Endothelial cell of umbilical vein (primary cell): ENCODE data around the gene MSH3. TPM values are rescaled to one million over a fixed set of nuclear protein-coding genes. Genes with fewer than 3 reads are reported as not detected.

Experiments
- BruUV-seq: library from RNA; stranded (reverse); fragments of 400-500 nt; replicated peaks from 2 replicates; lab custom pipeline; 2021; lab: Mats Ljungman, UMichigan
- CTCF ChIA-PET: fragments of 300-600, 350-600 bp; sonication (Branson Sonifier 250); formaldehyde crosslinking; loops from one replicate; lab custom pipeline; 2021; ENCODE audit warnings: antibody characterized with exemption, inconsistent platforms; lab: Charles Lee
- POLR2A ChIA-PET: fragments of 300-600, 350-600 bp; sonication (Branson Sonifier 250); formaldehyde crosslinking; loops from one replicate; lab custom pipeline; 2021; ENCODE audit warnings: antibody characterized with exemption, inconsistent platforms; lab: Charles Lee
- DNase-seq: peaks from one replicate; pipeline ENCODE4 v3.0.0-alpha.2; 2011; ENCODE audit warnings: low read depth, low spot score
- FAIRE-seq: peaks from 2 replicates; lab custom pipeline; 2011; peaks lifted over from hg19 to GRCh38; lab: Jason Lieb, UNC
- H2AFZ ChIP-seq: 2 replicates; pipeline ENCODE4 v1.6.0; 2012; ENCODE audit warnings: low read depth, low read length, control low read depth, inconsistent platforms
- H3K27ac ChIP-seq: 2 replicates; pipeline ENCODE4 v1.5.1; 2011; ENCODE audit warnings: low read depth, mild to moderate bottlenecking, control low read depth, low read length, moderate library complexity; ENCODE audit not compliant: insufficient read depth
- H3K27me3 ChIP-seq, 2 experiments: 2 replicates each; pipeline versions ENCODE4 v1.6.0 to v1.6.1; 2011; ENCODE audit warnings: low read length in 2 of 2, mixed read lengths in 1 of 2; ENCODE audit not compliant: control insufficient read depth in 2 of 2, insufficient read depth in 2 of 2
- H3K36me3 ChIP-seq, 2 experiments: 2 replicates in 1 of 2; 3 replicates in 1 of 2; pipeline ENCODE4 v1.5.1; 2011; ENCODE audit warnings: low read length in 2 of 2, mild to moderate bottlenecking in 1 of 2, moderate library complexity in 1 of 2; ENCODE audit not compliant: control insufficient read depth in 2 of 2, insufficient read depth in 2 of 2; ENCODE audit errors: extremely low read depth in 1 of 2
- H3K4me1 ChIP-seq: 3 replicates; pipeline ENCODE4 v1.5.1; 2011; ENCODE audit warnings: mild to moderate bottlenecking, low read length; ENCODE audit not compliant: control insufficient read depth, insufficient read depth; ENCODE audit errors: extremely low read depth
- H3K4me2 ChIP-seq: 2 replicates; pipeline ENCODE4 v1.6.1; 2011; ENCODE audit warnings: low read length, control low read depth, mixed read lengths; ENCODE audit not compliant: insufficient read depth
- H3K4me3 ChIP-seq, 3 experiments: fragments of 200-600 bp in 1 of 3; sonication (generic), shearing (Covaris generic) in 1 of 3; replicated peaks in 1 of 3; 2 replicates each; pipeline ENCODE4 v1.5.1; 2011 to 2016; ENCODE audit warnings: control low read depth in 3 of 3, low read length in 3 of 3, mild to moderate bottlenecking in 2 of 3, inconsistent platforms in 1 of 3, low read depth in 1 of 3, moderate library complexity in 1 of 3; ENCODE audit not compliant: insufficient read depth in 1 of 3
- H3K79me2 ChIP-seq: 2 replicates; pipeline ENCODE4 v1.6.0; 2012; ENCODE audit warnings: low read length, inconsistent platforms; ENCODE audit not compliant: control insufficient read depth, insufficient read depth
- H3K9ac ChIP-seq: replicated peaks from 2 replicates; pipeline ENCODE3; 2011; ENCODE audit warnings: low read length, control low read depth; ENCODE audit not compliant: insufficient read depth; ENCODE audit errors: extremely low read depth
- H3K9me1 ChIP-seq: replicated peaks from 3 replicates; pipeline ENCODE4 v1.6.0; 2011; ENCODE audit warnings: mild to moderate bottlenecking, low read length; ENCODE audit not compliant: control insufficient read depth, insufficient read depth; ENCODE audit errors: extremely low read depth
- H3K9me3 ChIP-seq: replicated peaks from 2 replicates; pipeline ENCODE4 v1.5.1; 2012; ENCODE audit warnings: low read length, inconsistent platforms; ENCODE audit not compliant: control insufficient read depth, insufficient read depth
- H4K20me1 ChIP-seq: replicated peaks from 2 replicates; pipeline ENCODE3; 2011; ENCODE audit warnings: mild to moderate bottlenecking, low read length; ENCODE audit not compliant: control insufficient read depth, insufficient read depth; ENCODE audit errors: extremely low read depth
- CTCF ChIP-seq, 2 donors: IDR thresholded peaks; 1 replicate in 1 of 2; 2 replicates in 1 of 2; pipeline ENCODE4 v1.5.1; 2011; ENCODE audit warnings: low read length in 2 of 2, mild to moderate bottlenecking in 2 of 2, moderate library complexity in 2 of 2, control low read depth in 1 of 2, inconsistent platforms in 1 of 2, low read depth in 1 of 2; ENCODE audit not compliant: insufficient read depth in 1 of 2; ENCODE audit errors: extremely low read depth in 1 of 2
- EZH2 ChIP-seq: IDR thresholded peaks from 2 replicates; pipeline ENCODE4 v1.6.1; 2012; ENCODE audit warnings: borderline replicate concordance, low read depth, mild to moderate bottlenecking, moderate library complexity, low read length, inconsistent platforms; ENCODE audit not compliant: severe bottlenecking
- FOS ChIP-seq: IDR thresholded peaks from 2 replicates; pipeline ENCODE4 v1.6.1; 2011; ENCODE audit warnings: mild to moderate bottlenecking, low read length, moderate library complexity, borderline replicate concordance; ENCODE audit not compliant: insufficient read depth
- GATA2 ChIP-seq: IDR thresholded peaks from 2 replicates; pipeline ENCODE4 v1.7.0; 2011; ENCODE audit warnings: low read depth, mild to moderate bottlenecking, moderate library complexity, mixed read lengths, low read length; ENCODE audit not compliant: insufficient read length, insufficient read depth
- JUN ChIP-seq: IDR thresholded peaks from 2 replicates; pipeline ENCODE4 v1.6.1; 2011; ENCODE audit warnings: borderline replicate concordance, low read depth; ENCODE audit not compliant: insufficient read length, insufficient read depth
- MYC ChIP-seq: IDR thresholded peaks from one replicate; pipeline ENCODE4 v1.6.1; 2011; ENCODE audit warnings: mild to moderate bottlenecking, low read depth, low read length
- POLR2A ChIP-seq: IDR thresholded peaks from 2 replicates; pipeline ENCODE4 v1.6.1; 2012; ENCODE audit warnings: low read depth, mild to moderate bottlenecking, control low read depth, low read length
- POLR2AphosphoS5 ChIP-seq: IDR thresholded peaks from 2 replicates; pipeline ENCODE4 v1.6.1; 2012; ENCODE audit warnings: low read depth, mild to moderate bottlenecking, control low read depth, low read length, moderate library complexity; ENCODE audit not compliant: insufficient read depth
- dilution Hi-C: fragments of 300-500 bp; cut with MboI; formaldehyde crosslinking; loops from one replicate; pipeline ENCODE4 v1.15.0; 2019; ENCODE audit warnings: low sequenced_read_pairs; ENCODE audit not compliant: extremely low pct_ligation_motif_present
- intact Hi-C: fragments of 100-400 bp; cut with micrococcal nuclease; formaldehyde crosslinking; loops from one replicate; pipeline ENCODE4 v1.10.0; 2022
- polyA plus RNA-seq, 4 experiments: library from polyadenylated mRNA; depleted of rRNA in 3 of 4; stranded (reverse) in 3 of 4; unstranded in 1 of 4; fragments of >200 nt; gene quantifications; 2 replicates each; pipeline versions ENCODE4 v1.2.1 to v1.2.3, GENCODE V29; 2011 to 2012; ENCODE audit warnings: missing spikeins in 1 of 4
- total RNA-seq: library from RNA; stranded (reverse); gene quantifications from 2 replicates; pipeline ENCODE4 v1.2.3, GENCODE V29; 2021
- TF ChIP-seq, protein P1 (sequence below): IDR thresholded peaks from 2 replicates; pipeline ENCODE4 v1.6.1; 2011; ENCODE audit not compliant: insufficient read depth, insufficient read length

MSH3 gene
- total and polyA plus RNA-seq, 2 donors (not counting 3 experiments of a cell fraction or from before 2014, with no cell fraction given), result 2.0 to 13.0 TPM

DNA sequence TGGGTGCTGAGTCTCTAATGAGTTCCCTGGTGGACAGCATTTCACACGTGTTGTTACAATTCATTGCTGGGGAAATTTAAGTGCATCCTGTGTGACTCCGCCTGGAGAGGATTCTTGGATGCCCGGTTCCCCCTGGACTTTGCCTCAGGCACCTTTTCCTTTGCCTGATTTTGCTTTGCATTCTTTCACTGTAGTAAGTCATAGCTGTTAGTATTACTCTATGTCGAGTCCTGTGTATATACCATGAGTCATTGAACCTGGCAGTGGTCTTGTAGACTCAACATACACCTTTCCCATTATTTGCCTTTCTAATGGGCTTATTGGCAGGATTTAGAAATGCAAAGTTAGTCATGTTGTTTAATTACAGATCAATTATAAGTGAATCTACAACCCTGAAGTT is 82.3 kb downstream of the MSH3 start:
- H3K79me2 ChIP-seq, result no peaks in the 10 kb centered on the region
- ChIA-PET CTCF (interaction anchor here (0.6 to 1.2 kb wide), 3 partner anchors 23 to 364 kb away, joined by 3 read pairs; no protein-coding TSS in a partner anchor), POLR2A (no interaction called here)
- H3K4me3 ChIP-seq, result no peak overlapping the region
- H3K4me2 ChIP-seq, result no peak overlapping the region
- no peak overlapping the region for H2AFZ ChIP-seq
- BruUV-seq, result no TSS peak
- dilution Hi-C loops (no loop called here), intact Hi-C loops (no loop called here)
- no peaks in the 10 kb centered on the region for H4K20me1 ChIP-seq
- H3K9me1 ChIP-seq, result no peaks in the 10 kb centered on the region
- no peaks in the 10 kb centered on the region for H3K4me1 ChIP-seq
- DNase-seq (no peak), FAIRE-seq (no peak)
- H3K9me3 ChIP-seq, result no peaks in the 10 kb centered on the region
- no peak overlapping the region for H3K9ac ChIP-seq
- no peaks in the 10 kb centered on the region for H3K27me3 ChIP-seq
- H3K27ac ChIP-seq, result no peak overlapping the region
- no peak for TF ChIP-seq CTCF (IDR thresholded peaks at IDR 0.05; ENCODE audit: extremely low read depth in 1 of 2, insufficient read depth in 1 of 2, low read depth in 1 of 2, low read length in 2 of 2)
- no peak for TF ChIP-seq EZH2
- TF ChIP-seq, protein P1, sequence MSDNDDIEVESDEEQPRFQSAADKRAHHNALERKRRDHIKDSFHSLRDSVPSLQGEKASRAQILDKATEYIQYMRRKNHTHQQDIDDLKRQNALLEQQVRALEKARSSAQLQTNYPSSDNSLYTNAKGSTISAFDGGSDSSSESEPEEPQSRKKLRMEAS, result no peak
- TF ChIP-seq POLR2A, result no peak
- no peak for TF ChIP-seq JUN
- H3K36me3 ChIP-seq, result no peaks in the 10 kb centered on the region

DNA sequence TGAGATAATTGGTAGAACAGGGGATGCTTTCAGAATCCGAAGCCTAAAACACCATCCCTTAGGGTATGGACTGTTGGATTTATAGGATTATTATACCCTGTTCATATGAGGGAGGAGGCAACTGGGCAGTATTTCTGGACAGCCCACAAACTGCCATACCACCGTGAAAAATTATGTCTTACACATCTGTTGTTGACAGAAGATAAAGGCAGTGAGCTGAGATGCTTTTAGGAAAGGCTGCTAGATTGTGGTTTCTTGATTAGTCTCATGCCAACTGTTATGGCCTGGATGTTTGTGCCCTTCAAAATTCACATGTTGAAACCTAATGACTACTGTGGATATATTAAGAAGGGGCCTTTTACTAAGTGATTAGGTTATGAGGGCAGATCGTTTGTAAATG is 84.0 kb downstream of the MSH3 start:
- intact Hi-C loops (no loop called here), dilution Hi-C loops (no loop called here)
- Histone ChIP-seq H4K20me1 (no peaks in the 10 kb centered on the region), H3K79me2 (no peaks in the 10 kb centered on the region), H3K4me2 (no peak overlapping the region), H3K9ac (no peak overlapping the region), H3K27me3 (no peaks in the 10 kb centered on the region), H3K27ac (no peak overlapping the region), H3K4me1 (no peaks in the 10 kb centered on the region), H3K9me3 (no peaks in the 10 kb centered on the region), H2AFZ (no peak overlapping the region), H3K4me3 (no peak overlapping the region), H3K9me1 (no peaks in the 10 kb centered on the region), H3K36me3 (no peaks in the 10 kb centered on the region)
- TF ChIP-seq POLR2AphosphoS5 (no peak), FOS (no peak), CTCF (IDR thresholded peaks at IDR 0.05; ENCODE audit: extremely low read depth in 1 of 2, insufficient read depth in 1 of 2, low read depth in 1 of 2, low read length in 2 of 2) (no peak), POLR2A (no peak), GATA2 (no peak), MYC (no peak), EZH2 (no peak), JUN (no peak)
- POLR2A ChIA-PET, result no interaction called here
- DNase-seq (no peak), FAIRE-seq (no peak)
- CTCF ChIA-PET, result no interaction called here
- BruUV-seq, result no TSS peak
